ENCODE results near the gene NIT2.

DNA sequence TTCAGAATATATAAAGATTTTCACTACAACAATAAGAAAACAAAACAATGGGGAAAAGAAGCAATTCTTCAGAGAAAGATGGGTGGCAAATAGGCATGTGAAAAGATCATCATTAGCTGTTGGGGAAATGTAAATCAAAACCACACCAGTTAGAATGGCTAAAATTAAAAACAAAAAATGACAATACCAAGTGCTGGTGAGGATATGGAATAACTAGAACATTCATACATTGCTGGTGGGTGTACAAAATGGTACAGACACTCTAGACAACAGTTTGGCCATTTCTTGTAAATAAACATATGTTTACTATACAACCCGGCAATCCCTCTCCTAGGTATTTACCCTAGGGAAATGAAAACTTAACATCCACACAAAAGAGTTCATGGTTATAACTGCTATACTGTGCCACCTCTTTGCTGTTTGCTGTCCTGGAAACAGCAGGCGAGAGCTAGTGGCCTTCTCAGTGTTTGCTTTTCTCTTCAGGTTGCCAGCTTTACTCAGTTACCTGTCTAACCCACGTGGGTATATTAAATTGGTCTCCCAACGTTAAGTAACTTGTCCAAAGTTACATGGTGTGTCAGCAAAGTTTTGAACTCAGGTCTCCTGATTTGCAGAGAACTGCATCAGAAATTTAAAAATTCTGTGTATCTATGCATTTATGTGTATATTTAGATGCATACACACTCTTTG is 4.6 kb upstream of the NIT2 start:
- TF ChIP-seq GATA3 (IDR thresholded peaks at IDR 0.05; ENCODE audit: low read depth, low read length) (no peak), GATA2 (IDR thresholded peaks at IDR 0.05; ENCODE audit: low read depth, low read length) (no peak)
